ENCODE results near the gene SH3BP5. TPM values are rescaled to one million over a fixed set of nuclear protein-coding genes. Genes with fewer than 3 reads are reported as not detected.

The SH3BP5 gene
- total and polyA plus RNA-seq, 2 experiments from 2014 or later = 37.8 to 39.2 TPM

DNA sequence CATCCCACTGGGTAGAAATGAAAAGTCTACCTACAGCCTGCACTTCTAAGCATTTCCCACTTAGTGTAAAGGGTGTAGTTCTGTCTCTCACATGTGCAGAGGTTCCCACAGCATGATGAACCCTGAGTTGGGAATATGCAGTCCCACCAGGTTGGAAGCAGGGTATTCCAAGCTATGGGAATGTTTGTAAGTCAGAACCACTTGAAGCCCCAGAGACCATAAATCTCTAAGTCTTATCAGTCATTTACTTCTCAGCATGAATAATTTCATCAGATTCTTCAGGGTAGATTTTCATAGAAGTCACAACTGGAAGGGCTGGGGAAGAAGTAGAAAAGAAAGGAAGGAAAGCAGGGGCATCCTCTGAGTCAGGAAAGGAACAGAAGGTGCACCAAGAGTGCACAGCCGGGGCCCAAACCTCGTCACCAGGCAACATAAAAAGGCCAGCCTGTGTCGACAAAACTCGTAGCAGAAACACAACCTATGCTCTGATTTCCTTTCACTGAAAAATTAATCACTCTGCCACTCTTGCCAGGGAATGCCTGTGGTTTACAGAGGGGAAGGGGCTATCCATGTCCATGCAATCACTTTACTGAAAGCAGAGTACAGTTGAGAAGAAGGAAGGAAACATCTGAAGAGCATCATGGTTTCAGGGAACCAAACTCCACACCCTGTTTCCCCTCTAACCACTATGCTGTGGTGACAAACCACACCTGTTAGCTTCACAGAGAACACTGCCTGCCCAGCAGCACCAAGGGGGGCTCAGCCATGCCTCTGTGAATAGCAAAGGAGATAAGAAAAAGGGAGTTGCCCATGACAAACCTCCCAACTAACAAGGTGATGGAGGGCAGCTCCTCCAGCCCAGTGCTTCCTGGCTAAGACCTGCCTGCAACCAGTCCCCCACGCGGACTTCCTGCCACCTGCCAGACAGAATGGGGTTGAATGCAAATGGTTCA is 40.5 kb downstream of the SH3BP5 start:
- no peaks in the 10 kb centered on the region for H4K20me1 ChIP-seq (ENCODE audit: insufficient read depth)
- DNase-seq = no peak
- 86 to 90% methylated on average over 6 of the region's 6 CpGs for WGBS, 2 experiments (ENCODE audit: low coverage in 1 of 2, low lambda C conversion rate in 2 of 2, missing lambda C conversion rate in 2 of 2)

DNA sequence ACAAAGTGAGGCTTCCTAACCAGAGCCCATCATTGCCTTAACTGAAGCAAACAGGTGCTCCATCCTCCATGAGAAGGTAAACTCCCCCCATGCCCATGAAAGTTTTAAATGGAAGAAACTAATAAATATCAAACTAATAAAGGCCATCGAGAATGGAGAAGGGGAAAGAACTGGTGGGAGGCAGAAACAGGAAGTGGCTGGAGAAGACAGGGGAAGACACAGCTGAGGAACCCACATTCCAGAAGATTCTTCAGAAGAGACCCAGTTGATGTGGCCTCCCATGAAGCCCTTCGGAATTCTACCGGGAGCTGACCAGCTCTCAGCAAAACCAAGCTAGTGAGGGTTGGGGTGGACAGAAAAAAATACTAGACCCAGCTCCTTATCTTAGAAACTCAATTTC is 41.6 kb downstream of the SH3BP5 start:
- 80 to 82% methylated on average over 3 of the region's 3 CpGs for WGBS, 2 experiments (ENCODE audit: low coverage in 1 of 2, low lambda C conversion rate in 2 of 2, missing lambda C conversion rate in 2 of 2)
- Histone ChIP-seq H3K4me1 (ENCODE audit: insufficient read depth) (peaks cover 17% of the 10 kb centered on the region), H3K27ac (no peak overlapping the region), H3K36me3 (ENCODE audit: low read depth) (peaks cover 7% of the 10 kb centered on the region), H3K79me2 (ENCODE audit: insufficient read depth) (peaks cover 87% of the 10 kb centered on the region), H3K9me2 (ENCODE audit: insufficient read depth) (no peaks in the 10 kb centered on the region), H3K4me2 (ENCODE audit: unreplicated experiment) (no peak overlapping the region), H3K9ac (no peak overlapping the region), H3F3A (ENCODE audit: insufficient read depth) (peaks cover 25% of the 10 kb centered on the region), H4K20me1 (ENCODE audit: insufficient read depth) (no peaks in the 10 kb centered on the region), H3K9me3 (ENCODE audit: low read depth) (no peaks in the 10 kb centered on the region), H3K4me3 (no peak overlapping the region), H2AFZ (no peak overlapping the region), H3K27me3 (replicated peaks; ENCODE audit: insufficient read depth) (no peaks in the 10 kb centered on the region)
- no peak for TF ChIP-seq EZH2 (IDR thresholded peaks at IDR 0.05; ENCODE audit: insufficient read depth, poor library complexity, severe bottlenecking)
- TF ChIP-seq EZH2phosphoT487 (IDR thresholded peaks at IDR 0.05; ENCODE audit: insufficient read depth, low read depth) = no peak
- in situ Hi-C loops (cut with MboI) = no loop called here
- no peak for DNase-seq

More for the DNA sequence above, 40.5 kb downstream of the SH3BP5 start:
- Histone ChIP-seq H2AFZ (no peak overlapping the region), H3K27ac (no peak overlapping the region), H3K79me2 (ENCODE audit: insufficient read depth) (peaks cover 86% of the 10 kb centered on the region), H3F3A (ENCODE audit: insufficient read depth) (peaks cover 33% of the 10 kb centered on the region), H3K36me3 (ENCODE audit: low read depth) (peaks cover 7% of the 10 kb centered on the region), H3K4me1 (ENCODE audit: insufficient read depth) (peaks cover 23% of the 10 kb centered on the region), H3K9me2 (ENCODE audit: insufficient read depth) (no peaks in the 10 kb centered on the region), H3K27me3 (replicated peaks; ENCODE audit: insufficient read depth) (no peaks in the 10 kb centered on the region), H3K9me3 (ENCODE audit: low read depth) (no peaks in the 10 kb centered on the region), H3K4me2 (ENCODE audit: unreplicated experiment) (no peak overlapping the region), H3K9ac (no peak overlapping the region), H3K4me3 (no peak overlapping the region)
- in situ Hi-C loops (cut with MboI) = no loop called here
- TF ChIP-seq EZH2 (IDR thresholded peaks at IDR 0.05; ENCODE audit: insufficient read depth, poor library complexity, severe bottlenecking) (no peak), EZH2phosphoT487 (IDR thresholded peaks at IDR 0.05; ENCODE audit: insufficient read depth, low read depth) (no peak)

DNA sequence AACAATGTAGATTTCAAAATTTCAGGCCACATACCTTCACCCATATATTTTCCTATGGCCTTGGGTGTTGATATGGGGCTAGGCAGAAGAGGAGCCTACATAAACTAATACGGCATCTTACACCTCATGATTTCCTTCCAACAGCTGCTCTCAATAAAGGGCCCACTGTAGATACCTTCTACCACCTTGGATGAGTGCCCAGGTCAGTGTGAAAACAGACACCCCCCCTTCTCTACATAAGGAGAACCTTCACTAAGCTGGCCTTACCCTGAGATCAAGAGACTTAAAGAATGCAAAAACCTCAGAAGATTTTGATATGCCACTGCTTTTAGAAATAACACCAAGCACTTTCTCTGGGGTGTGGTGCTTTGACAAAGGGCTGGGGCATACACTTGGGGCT is 42.7 kb downstream of the SH3BP5 start:
- Histone ChIP-seq H3K9me2 (ENCODE audit: insufficient read depth) (no peaks in the 10 kb centered on the region), H3K79me2 (ENCODE audit: insufficient read depth) (peaks cover 97% of the 10 kb centered on the region), H3K4me2 (ENCODE audit: unreplicated experiment) (no peak overlapping the region), H3K9ac (no peak overlapping the region), H3F3A (ENCODE audit: insufficient read depth) (peaks cover 17% of the 10 kb centered on the region), H3K36me3 (ENCODE audit: low read depth) (peaks cover 7% of the 10 kb centered on the region), H4K20me1 (ENCODE audit: insufficient read depth) (no peaks in the 10 kb centered on the region), H3K27ac (no peak overlapping the region), H3K27me3 (replicated peaks; ENCODE audit: insufficient read depth) (no peaks in the 10 kb centered on the region), H2AFZ (no peak overlapping the region), H3K4me1 (ENCODE audit: insufficient read depth) (peaks cover 10% of the 10 kb centered on the region), H3K9me3 (ENCODE audit: low read depth) (no peaks in the 10 kb centered on the region), H3K4me3 (no peak overlapping the region)
- TF ChIP-seq EZH2phosphoT487 (IDR thresholded peaks at IDR 0.05; ENCODE audit: insufficient read depth, low read depth) = no peak
- no peak for TF ChIP-seq EZH2 (IDR thresholded peaks at IDR 0.05; ENCODE audit: insufficient read depth, poor library complexity, severe bottlenecking)
- WGBS, 2 experiments (ENCODE audit: low coverage in 1 of 2, low lambda C conversion rate in 2 of 2, missing lambda C conversion rate in 2 of 2) = 96 to 100% methylated on average over 1 of the region's 1 CpG
- in situ Hi-C loops (cut with MboI) = no loop called here
- no peak for DNase-seq

DNA sequence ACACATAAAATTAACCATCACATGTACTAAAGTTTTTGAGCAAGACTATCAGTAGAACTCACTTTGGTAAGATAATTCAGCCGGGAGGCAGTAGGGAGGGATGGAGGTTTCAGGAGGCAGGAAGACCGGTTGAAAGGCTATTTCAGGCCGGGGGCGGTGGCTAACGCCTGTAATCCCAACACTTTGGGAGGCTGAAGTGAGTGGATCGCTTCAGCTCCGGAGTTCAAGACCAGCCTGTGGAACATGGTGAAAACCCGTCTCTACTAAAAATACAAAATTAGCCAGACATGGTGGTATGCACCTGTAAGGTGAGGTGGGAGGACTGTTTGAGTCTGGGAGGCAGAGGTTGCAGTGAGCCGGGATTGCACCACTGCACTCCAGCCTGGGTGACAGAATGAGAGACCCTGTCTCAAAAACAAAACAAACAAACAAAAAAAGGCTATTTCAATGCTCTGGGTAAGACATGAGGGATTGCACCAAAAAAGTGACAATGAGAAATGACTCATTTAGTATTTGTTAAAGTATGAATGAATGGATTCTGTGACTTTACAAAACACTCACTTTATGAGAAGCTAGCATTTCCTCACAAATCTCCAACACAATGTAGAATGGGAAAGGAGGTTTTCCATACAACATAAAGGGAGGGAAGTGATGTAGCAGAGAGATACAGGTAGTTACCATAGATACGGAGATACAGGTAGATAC is 43.9 kb downstream of the SH3BP5 start:
- in situ Hi-C loops (cut with MboI) = no loop called here
- H3K79me2 ChIP-seq (ENCODE audit: insufficient read depth) = peaks cover 98% of the 10 kb centered on the region
- peaks cover 7% of the 10 kb centered on the region for H3K36me3 ChIP-seq (ENCODE audit: low read depth)
- TF ChIP-seq EZH2 (IDR thresholded peaks at IDR 0.05; ENCODE audit: insufficient read depth, poor library complexity, severe bottlenecking) (no peak), EZH2phosphoT487 (IDR thresholded peaks at IDR 0.05; ENCODE audit: insufficient read depth, low read depth) (no peak)
- H3K27ac ChIP-seq = no peak overlapping the region
- no peak overlapping the region for H2AFZ ChIP-seq
- no peak overlapping the region for H3K4me2 ChIP-seq (ENCODE audit: unreplicated experiment)
- no peaks in the 10 kb centered on the region for H4K20me1 ChIP-seq (ENCODE audit: insufficient read depth)
- no peaks in the 10 kb centered on the region for H3K9me3 ChIP-seq (ENCODE audit: low read depth)
- no peak overlapping the region for H3K4me3 ChIP-seq
- 93 to 96% methylated on average over 10 of the region's 10 CpGs for WGBS, 2 experiments (ENCODE audit: low coverage in 1 of 2, low lambda C conversion rate in 2 of 2, missing lambda C conversion rate in 2 of 2)
- H3K4me1 ChIP-seq (ENCODE audit: insufficient read depth) = peaks cover 10% of the 10 kb centered on the region
- no peak for DNase-seq
- H3F3A ChIP-seq (ENCODE audit: insufficient read depth) = peaks cover 11% of the 10 kb centered on the region; the same call in 1 of the 2 replicates
- H3K27me3 ChIP-seq (replicated peaks; ENCODE audit: insufficient read depth) = no peaks in the 10 kb centered on the region
- H3K9me2 ChIP-seq (ENCODE audit: insufficient read depth) = no peaks in the 10 kb centered on the region
- no peak overlapping the region for H3K9ac ChIP-seq
